HFF-Myc (cell line): ENCODE measurements around the gene IL1RL2.

Experiments used
- DNase-seq: peaks from one replicate; pipeline ENCODE4 v3.0.0-alpha.2; 2011; ENCODE audit warnings: low read depth; ENCODE audit errors: extremely low read depth
- H3K4me3 ChIP-seq: replicated peaks from 2 replicates; pipeline ENCODE4 v1.5.1; 2011; ENCODE audit warnings: low read depth, mild to moderate bottlenecking, control low read depth, low read length
- CTCF ChIP-seq: IDR thresholded peaks from 2 replicates; pipeline ENCODE4 v1.5.1; 2012; ENCODE audit warnings: mild to moderate bottlenecking, low read depth, low read length, control low read depth; ENCODE audit errors: missing control alignments

IL1RL2 gene

GRCh38 chr2:102282678-102283091 is 95.9 kb downstream of the IL1RL2 start:
- DNase-seq: no peak
- TF ChIP-seq CTCF: no peak
- H3K4me3 ChIP-seq: no peak overlapping the region

GRCh38 chr2:102283996-102284395 is 97.2 kb downstream of the IL1RL2 start:
- no peak for TF ChIP-seq CTCF
- DNase-seq: no peak
- no peak overlapping the region for H3K4me3 ChIP-seq

GRCh38 chr2:102284611-102285010 is 97.8 kb downstream of the IL1RL2 start:
- H3K4me3 ChIP-seq: no peak overlapping the region
- TF ChIP-seq CTCF: no peak
- no peak for DNase-seq

- TF ChIP-seq CTCF: no peak
- no peak for DNase-seq
Observed at GRCh38 chr2:102285368-102285767, 98.5 kb downstream of the IL1RL2 start.

GRCh38 chr2:102286041-102286440 is 99.2 kb downstream of the IL1RL2 start:
- no peak for TF ChIP-seq CTCF
- no peak for DNase-seq

More at GRCh38 chr2:102285368-102285767, 98.5 kb downstream of the IL1RL2 start:
- H3K4me3 ChIP-seq: no peak overlapping the region

GRCh38 chr2:102289129-102289528 is 102.3 kb downstream of the IL1RL2 start:
- no peak overlapping the region for H3K4me3 ChIP-seq
- no peak for DNase-seq
- TF ChIP-seq CTCF: no peak

More at GRCh38 chr2:102286041-102286440, 99.2 kb downstream of the IL1RL2 start:
- H3K4me3 ChIP-seq: no peak overlapping the region
